SHP77 (cell line): Measurements from ENCODE around the gene ACBD4.
A peak's percentile ranks its signal among the peaks of the same experiment; 100 is the strongest.

Experiments used
- DNase-seq, 2 experiments: peaks; one replicate each; lab custom pipeline; 2025; lab: John Stamatoyannopoulos, UW

The ACBD4 gene

GRCh38 chr17:45135192-45135977 lies at the start of gene ACBD4:
Gene ACBD4 (plus strand): TSS chr17:45135687. CDS start chr17:45136145, 458 bp downstream.
- peak; percentile 89 to 95 for DNase-seq

GRCh38 chr17:45086391-45086790 lies 49.1 kb upstream of the ACBD4 start:
- DNase-seq: no peak

- no peak for DNase-seq
These were observed 48.5 kb upstream of the ACBD4 start for GRCh38 chr17:45086865-45087503.

GRCh38 chr17:45087504-45087975 lies 47.9 kb upstream of the ACBD4 start:
- no peak for DNase-seq

GRCh38 chr17:45087978-45088377 lies 47.5 kb upstream of the ACBD4 start:
- DNase-seq: no peak

- DNase-seq: no peak
These were observed 46.7 kb upstream of the ACBD4 start for GRCh38 chr17:45088741-45089140.

GRCh38 chr17:45090711-45091110 lies 44.8 kb upstream of the ACBD4 start:
- no peak for DNase-seq

- DNase-seq: no peak
These were observed 43.6 kb upstream of the ACBD4 start for GRCh38 chr17:45091778-45092425.

GRCh38 chr17:45092911-45093430 lies 42.5 kb upstream of the ACBD4 start:
- DNase-seq: no peak

GRCh38 chr17:45093444-45094110 lies 41.9 kb upstream of the ACBD4 start:
- no peak for DNase-seq

GRCh38 chr17:45096141-45096540 lies 39.3 kb upstream of the ACBD4 start:
- DNase-seq: no peak

- DNase-seq: no peak
These were observed 38.6 kb upstream of the ACBD4 start for GRCh38 chr17:45096926-45097325.

- DNase-seq: no peak
These were observed 37.2 kb upstream of the ACBD4 start for GRCh38 chr17:45098081-45098868.

- peak; percentile 67 to 77 for DNase-seq
These were observed 36.4 kb upstream of the ACBD4 start for GRCh38 chr17:45098869-45099616.

- no peak for DNase-seq
These were observed 34.0 kb upstream of the ACBD4 start for GRCh38 chr17:45101546-45101882.

- DNase-seq: no peak
These were observed 33.3 kb upstream of the ACBD4 start for GRCh38 chr17:45101883-45102811.

- DNase-seq: no peak
These were observed 32.6 kb upstream of the ACBD4 start for GRCh38 chr17:45102856-45103255.

- no peak for DNase-seq
These were observed 32.2 kb upstream of the ACBD4 start for GRCh38 chr17:45103269-45103795.

- DNase-seq: no peak
These were observed 31.5 kb upstream of the ACBD4 start for GRCh38 chr17:45104029-45104428.
